Brain microvascular endothelial cell (primary cell): ENCODE measurements around the gene SMC3.
"Not testable (repeated sequence)": the region's sequence is repeated elsewhere in the genome, so short reads cannot be mapped to it uniquely, and the experiment has no call there.

Source experiments
- DNase-seq: peaks from one replicate; pipeline ENCODE4 v3.0.0-alpha.2; 2020
- H3K27ac ChIP-seq: fragments of 250-450 bp; sonication (Bioruptor Pico); 2 replicates; pipeline ENCODE4 v1.5.1; 2020; ENCODE audit warnings: mild to moderate bottlenecking, moderate library complexity
- H3K27me3 ChIP-seq: fragments of 250-450 bp; sonication (Bioruptor Pico); replicated peaks from 2 replicates; pipeline ENCODE4 v1.5.1; 2020; ENCODE audit warnings: mild to moderate bottlenecking
- H3K36me3 ChIP-seq: fragments of 250-450 bp; sonication (Bioruptor Pico); replicated peaks from 2 replicates; pipeline ENCODE4 v1.5.1; 2020; ENCODE audit warnings: mild to moderate bottlenecking
- H3K4me3 ChIP-seq: 2 replicates; pipeline ENCODE4 v1.5.1; 2011; ENCODE audit warnings: low read depth, mild to moderate bottlenecking, control low read depth, low read length, moderate library complexity
- in situ Hi-C: cut with HindIII; loops from 2 replicates; pipeline ENCODE4 v1.10.0; 2017; ENCODE audit warnings: low sequenced_read_pairs, low pct_ligation_motif_present
- TF ChIP-seq, protein P1 (sequence below): IDR thresholded peaks from 2 replicates; pipeline ENCODE4 v1.5.1; 2011; ENCODE audit warnings: low read depth, mild to moderate bottlenecking, moderate library complexity, low read length, control low read depth, inconsistent platforms; ENCODE audit errors: missing control alignments

SMC3 gene

DNA sequence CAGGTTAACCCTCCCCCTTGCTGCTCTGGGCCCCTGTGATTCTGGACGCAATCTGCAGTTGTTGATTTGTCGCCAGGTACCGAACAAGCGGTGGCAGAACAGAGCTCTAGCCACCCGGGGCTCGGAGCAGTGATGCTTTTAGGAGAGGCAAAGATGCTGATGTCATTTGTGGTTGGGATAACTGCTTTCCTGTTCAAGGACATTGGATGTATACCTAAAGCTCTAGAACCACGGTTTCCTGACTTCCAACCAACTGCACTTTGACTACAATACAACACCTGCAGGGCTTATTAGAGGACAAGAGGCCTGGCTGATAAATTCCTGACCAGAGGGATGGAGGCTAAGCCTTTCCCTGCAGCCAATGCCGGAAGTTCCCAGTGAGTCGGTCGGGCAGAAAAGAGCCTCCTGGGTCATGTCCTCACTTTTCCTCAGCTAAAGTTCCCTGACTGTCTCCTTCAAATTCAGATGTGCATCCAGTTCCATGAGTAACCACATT is 70.1 kb downstream of the SMC3 start:
- TF ChIP-seq, protein P1, sequence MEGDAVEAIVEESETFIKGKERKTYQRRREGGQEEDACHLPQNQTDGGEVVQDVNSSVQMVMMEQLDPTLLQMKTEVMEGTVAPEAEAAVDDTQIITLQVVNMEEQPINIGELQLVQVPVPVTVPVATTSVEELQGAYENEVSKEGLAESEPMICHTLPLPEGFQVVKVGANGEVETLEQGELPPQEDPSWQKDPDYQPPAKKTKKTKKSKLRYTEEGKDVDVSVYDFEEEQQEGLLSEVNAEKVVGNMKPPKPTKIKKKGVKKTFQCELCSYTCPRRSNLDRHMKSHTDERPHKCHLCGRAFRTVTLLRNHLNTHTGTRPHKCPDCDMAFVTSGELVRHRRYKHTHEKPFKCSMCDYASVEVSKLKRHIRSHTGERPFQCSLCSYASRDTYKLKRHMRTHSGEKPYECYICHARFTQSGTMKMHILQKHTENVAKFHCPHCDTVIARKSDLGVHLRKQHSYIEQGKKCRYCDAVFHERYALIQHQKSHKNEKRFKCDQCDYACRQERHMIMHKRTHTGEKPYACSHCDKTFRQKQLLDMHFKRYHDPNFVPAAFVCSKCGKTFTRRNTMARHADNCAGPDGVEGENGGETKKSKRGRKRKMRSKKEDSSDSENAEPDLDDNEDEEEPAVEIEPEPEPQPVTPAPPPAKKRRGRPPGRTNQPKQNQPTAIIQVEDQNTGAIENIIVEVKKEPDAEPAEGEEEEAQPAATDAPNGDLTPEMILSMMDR, result no peak
- Histone ChIP-seq H3K4me3 (no peak overlapping the region), H3K36me3 (no peaks in the 10 kb centered on the region), H3K27ac (peak overlapping the region; percentile 70), H3K27me3 (no peaks in the 10 kb centered on the region)
- in situ Hi-C loops, result no loop called here
- DNase-seq, result peak; percentile 43

DNA sequence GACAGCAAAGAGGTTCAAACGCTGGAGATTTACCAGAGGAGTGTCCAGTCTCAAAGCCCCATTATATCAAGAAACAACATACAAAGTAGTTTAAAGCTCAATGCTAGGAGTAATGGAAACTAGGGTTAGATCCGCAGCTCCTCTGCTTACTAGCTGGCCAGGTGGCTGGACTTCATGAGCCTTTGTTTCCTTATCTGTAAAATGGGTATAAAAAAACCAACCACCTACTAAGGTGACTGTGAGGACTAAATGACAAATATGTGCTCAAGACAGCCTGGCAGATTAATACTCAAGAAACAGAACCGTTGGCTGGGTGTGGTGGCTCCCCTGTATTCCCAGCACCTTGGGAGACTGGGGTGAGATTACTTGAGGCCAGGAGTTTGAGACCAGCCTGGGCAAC is 70.8 kb downstream of the SMC3 start:
- H3K27me3 ChIP-seq, result no peaks in the 10 kb centered on the region
- H3K36me3 ChIP-seq, result no peaks in the 10 kb centered on the region
- H3K4me3 ChIP-seq, result no peak overlapping the region
- peak overlapping the region; percentile 70 for H3K27ac ChIP-seq
- TF ChIP-seq, protein P1, result no peak
- in situ Hi-C loops, result no loop called here
- no peak for DNase-seq

DNA sequence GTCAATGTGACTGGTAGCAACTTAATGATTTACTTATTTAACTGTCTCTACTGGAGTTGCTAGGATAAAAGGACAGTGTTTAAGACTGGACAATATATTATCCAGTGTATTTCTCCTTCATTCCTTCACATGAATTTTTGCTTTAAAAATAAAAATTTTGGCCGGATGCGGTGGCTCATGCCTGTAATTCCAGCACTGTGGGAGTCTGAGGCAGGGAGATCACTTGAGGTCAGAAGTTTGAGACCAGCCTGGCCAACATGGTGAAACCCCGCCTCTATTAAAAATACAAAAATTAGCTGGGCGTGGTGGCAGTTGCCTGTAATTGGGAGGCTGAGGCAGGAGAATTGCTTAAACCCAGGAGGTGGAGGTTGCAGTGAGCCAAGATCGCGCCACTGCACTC is 71.6 kb downstream of the SMC3 start:
- H3K27me3 ChIP-seq, H3K4me3 ChIP-seq, in situ Hi-C loops, H3K36me3 ChIP-seq: not testable (repeated sequence)
- H3K27ac ChIP-seq, result peak overlapping the region; percentile 70
- DNase-seq, result peak; percentile 54

DNA sequence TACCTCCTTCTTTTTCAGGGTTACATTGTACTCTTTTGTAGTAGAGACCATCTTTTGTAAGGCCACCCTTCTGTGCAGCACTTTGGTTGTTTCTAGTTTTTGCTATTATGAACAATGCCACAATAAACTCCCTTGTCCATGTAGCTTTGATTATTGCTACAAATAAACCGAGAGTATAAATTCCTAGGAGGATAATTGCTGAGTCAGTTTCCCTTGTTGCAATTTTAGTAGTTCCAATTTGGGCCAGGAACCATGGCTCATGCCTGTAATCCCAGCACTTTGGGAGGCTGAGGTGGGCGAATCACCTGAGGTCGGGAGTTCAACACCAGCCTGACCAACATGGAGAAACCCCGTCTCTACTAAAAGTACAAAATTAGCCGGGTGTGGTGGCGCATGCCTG is 72.4 kb downstream of the SMC3 start:
- not testable (repeated sequence) for H3K4me3 ChIP-seq, H3K27me3 ChIP-seq, H3K36me3 ChIP-seq

DNA sequence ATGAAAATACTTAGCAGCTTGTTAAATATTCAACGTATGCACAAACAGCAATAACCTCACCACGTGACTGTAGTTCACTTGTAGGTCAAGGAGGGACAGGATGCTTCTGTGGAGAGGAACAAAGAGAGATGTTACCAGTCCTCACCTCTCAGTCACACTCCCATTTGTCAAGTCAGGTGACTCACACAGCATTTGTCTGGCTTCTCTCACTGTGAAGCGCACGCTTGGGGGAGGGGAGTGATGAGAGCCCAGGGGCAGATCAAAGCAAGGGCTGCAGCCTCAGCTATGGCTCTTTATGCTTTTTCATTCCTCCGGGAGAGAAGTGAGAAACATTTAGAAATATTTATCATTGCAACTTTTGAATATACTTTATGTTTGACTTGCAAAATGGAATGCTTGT is 73.8 kb downstream of the SMC3 start:
- TF ChIP-seq, protein P1, result no peak
- DNase-seq, result peak; percentile 51
- Histone ChIP-seq H3K4me3 (no peak overlapping the region), H3K27me3 (no peaks in the 10 kb centered on the region), H3K36me3 (no peaks in the 10 kb centered on the region), H3K27ac (no peak overlapping the region)
- in situ Hi-C loops, result no loop called here

More for the DNA sequence above, 72.4 kb downstream of the SMC3 start:
- in situ Hi-C loops, DNase-seq, H3K27ac ChIP-seq: not testable (repeated sequence)

DNA sequence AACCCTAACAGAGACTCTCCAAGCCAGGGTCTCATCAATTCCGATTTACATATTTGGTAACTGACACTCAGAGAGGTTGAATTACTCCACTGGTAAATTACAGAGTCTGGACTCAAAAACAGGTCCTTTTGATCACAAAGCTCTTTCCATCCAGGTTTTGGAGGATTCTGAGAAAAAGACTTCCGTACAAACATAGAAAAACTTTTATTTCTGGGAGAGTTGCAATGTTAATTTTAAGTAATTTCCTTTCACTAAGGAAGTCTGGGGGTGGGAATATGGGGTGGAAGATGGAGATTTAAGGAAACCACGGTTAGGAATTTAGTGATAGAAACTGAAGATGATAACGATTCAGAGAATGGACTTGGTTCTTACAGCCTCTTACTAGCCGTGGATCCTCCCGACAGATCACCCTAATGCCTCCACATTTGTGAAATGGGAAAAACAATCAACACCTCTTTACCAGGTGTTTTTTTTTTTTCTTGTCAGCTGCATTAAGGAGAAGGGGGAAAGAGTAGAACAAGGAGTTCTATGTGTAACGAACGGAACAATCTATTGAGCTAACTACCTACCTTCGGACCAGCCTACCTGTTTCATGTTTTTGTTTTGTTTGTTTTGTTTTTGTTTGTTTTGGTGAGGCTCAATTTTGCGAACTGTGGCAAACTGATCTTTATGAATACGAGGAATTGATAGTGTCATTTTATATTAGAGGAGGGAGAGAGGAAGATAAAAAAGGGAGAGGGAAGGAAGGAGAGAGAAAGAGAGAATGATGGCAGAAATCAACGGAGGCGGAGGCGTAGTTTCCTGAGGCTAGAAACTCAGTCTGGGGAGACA is 74.9 kb downstream of the SMC3 start:
- no peak for DNase-seq
- Histone ChIP-seq H3K27me3 (no peaks in the 10 kb centered on the region), H3K4me3 (no peak overlapping the region), H3K27ac (no peak overlapping the region), H3K36me3 (no peaks in the 10 kb centered on the region)
- in situ Hi-C loops, result no loop called here
- TF ChIP-seq, protein P1, result no peak

DNA sequence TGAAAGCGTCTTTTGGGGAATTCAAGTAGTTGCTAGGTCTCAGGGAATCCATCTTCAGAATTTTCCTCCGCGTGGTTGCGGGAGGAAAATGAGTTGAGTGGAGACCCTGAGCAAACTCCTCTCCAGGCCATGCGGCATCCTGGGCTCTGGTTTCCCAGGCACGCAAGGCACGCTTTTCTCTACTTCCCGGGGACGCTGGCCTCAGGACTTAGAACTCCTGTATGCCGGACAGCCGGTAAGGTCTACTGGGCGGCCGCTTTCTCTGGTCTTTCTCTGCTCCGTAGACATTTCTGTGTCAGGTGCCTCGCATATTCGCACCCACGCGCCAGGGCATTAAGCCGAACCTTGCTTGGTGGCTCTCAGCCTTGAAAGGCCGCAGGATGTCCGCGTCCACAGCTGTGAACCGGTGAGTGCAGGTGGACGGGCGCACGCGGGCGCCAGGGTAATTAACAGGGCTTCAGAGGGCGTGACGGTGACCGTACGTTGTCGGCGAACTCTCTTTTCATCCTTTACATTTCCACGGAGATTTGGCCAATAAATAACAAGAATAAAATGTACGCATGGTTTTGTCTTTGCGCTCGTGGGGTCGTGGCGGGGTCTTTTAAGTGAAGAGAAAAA is 75.6 kb downstream of the SMC3 start:
- Histone ChIP-seq H3K27ac (no peak overlapping the region), H3K4me3 (peak overlapping the region; percentile 68), H3K27me3 (no peaks in the 10 kb centered on the region), H3K36me3 (no peaks in the 10 kb centered on the region)
- in situ Hi-C loops, result no loop called here
- TF ChIP-seq, protein P1, result no peak
- DNase-seq, result no peak
